Measurements from ENCODE around the gene POMT2.

POMT2 gene

DNA sequence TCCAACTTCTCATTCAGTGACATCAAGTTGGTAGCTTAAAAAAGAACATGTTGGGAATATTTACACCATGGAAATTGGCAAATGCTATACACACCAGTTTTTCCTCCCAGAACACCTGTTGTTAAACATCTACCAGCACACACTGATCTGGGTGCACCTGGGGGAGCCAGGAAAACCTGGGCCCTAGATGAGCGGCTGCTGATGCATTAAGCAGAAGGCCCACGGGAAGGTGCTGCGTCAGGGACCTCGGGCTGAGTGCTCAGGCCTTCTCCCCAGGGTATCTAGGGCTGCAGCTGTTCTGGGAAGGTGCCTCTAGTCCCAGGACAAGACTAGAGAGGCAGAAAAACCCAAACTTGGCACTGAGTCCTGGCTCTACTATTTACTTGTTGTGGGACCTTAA, 46.9 kb downstream of the POMT2 start:
- H3K4me3 ChIP-seq (ENCODE audit: low read length), result no peak overlapping the region
- DNase-seq (ENCODE audit: low read depth, low spot score), result no peak

GRCh38 chr14:77272261-77272660, 48.4 kb downstream of the POMT2 start:
- DNase-seq (ENCODE audit: low read depth, low spot score), result no peak
- no peak overlapping the region for H3K4me3 ChIP-seq (ENCODE audit: low read length)

DNA sequence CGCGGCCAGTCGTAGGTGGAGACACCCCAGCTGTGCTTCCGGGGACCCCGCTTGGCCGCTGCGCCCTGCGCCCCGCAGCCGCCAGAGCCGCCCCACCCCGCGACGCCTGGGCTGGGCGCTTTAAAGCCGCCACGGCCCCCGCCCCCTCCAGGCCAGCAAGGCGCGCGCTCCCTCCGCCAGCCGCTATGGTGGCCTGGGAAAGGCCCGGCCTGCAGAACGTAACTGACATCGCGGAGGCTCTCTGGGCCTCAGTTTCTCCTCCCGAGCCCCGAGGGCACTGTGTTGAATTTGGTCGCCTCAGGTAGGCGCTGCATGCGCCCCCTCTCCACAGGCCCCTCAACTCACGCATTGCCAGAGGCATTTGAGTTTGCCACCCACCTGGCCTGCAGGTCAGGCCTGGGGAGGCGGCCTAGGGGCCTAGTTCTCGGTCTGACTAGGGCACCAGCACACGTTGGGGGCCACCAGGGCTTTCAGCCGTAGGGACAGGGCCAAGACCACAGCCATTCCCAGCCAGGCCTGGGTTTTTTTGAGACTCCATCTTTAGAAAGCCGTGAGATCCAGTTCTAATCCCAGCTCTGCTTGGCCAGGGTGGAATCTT, 49.5 kb downstream of the POMT2 start, which contains the start of gene NGB:
TSS of gene NGB (minus strand) at position 94 of the 598 bp plus-strand sequence. CDS start 269 bp downstream, outside the sequence.
- H3K4me3 ChIP-seq (ENCODE audit: low read length), result no peak within 1 kb of the TSS
- DNase-seq (ENCODE audit: low read depth, low spot score), result no peak

- DNase-seq (ENCODE audit: low read depth, low spot score), result no peak
- H3K4me3 ChIP-seq (ENCODE audit: low read length), result no peak overlapping the region
These were observed 50.1 kb downstream of the POMT2 start for GRCh38 chr14:77270361-77271112.

- DNase-seq (ENCODE audit: low read depth, low spot score), result no peak
- no peak overlapping the region for H3K4me3 ChIP-seq (ENCODE audit: low read length)
These were observed 51.6 kb downstream of the POMT2 start for GRCh38 chr14:77268989-77269600.

- H3K4me3 ChIP-seq (ENCODE audit: low read length), result no peak overlapping the region
- DNase-seq (ENCODE audit: low read depth, low spot score), result no peak
These were observed 52.6 kb downstream of the POMT2 start for GRCh38 chr14:77267937-77268699.

DNA sequence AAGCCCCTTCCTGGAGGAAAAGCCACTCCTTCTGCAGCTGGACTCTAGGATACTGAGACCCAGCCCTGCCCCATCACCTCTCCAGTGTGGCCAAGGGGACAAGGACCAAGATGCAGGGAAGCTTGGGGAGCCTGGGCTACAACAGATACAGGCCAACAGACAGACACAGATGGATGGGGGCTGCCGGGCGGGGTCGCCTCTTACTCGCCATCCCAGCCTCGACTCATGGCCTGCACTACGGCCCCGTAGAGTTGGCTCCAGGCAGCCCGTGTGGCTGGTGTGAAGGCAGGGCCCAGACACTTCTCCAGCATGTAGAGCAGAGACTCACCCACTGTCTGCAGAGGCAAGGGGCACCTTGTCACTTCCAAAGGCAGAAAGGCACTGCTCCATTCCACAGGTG, 54.3 kb downstream of the POMT2 start:
- no peak overlapping the region for H3K4me3 ChIP-seq (ENCODE audit: low read length)
- DNase-seq (ENCODE audit: low read depth, low spot score), result no peak

DNA sequence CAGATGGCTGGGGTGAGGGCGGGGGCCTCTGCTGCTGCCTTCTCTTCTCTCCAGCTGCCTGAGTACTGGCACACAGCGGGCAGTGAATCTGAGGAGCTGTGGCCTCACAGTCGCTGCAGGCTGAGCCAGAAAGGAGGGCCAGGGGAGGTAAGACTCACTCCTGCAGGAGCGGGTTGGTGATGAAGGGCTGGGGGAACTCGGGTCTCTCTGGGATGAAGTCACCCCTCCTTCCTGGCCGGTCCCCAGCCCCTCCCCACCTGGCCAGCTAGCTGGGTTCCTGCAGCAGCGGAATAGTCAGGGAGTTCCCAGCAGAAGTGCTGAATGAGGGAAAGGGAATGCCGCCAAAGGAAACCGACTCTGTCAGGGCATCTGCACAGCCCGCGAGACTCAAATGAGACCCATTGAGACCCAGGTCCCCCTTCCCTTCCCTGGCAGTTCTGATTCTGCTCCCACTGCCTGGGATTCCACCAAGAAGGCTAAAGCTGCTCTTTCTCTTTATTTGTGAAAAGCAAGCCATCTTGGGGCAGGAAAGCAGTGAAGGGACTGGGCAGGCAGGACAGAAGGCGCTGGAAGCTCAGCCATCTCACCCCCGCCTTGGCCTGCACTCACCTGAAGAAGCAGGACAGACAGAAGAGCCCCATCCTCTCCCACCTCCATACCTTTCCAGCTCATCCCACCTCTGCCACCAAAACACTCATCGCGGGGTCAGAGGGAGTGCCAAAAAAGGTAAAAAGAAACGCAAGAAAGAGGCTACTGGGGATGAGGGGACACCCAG, 54.9 kb downstream of the POMT2 start:
- no peak for DNase-seq (ENCODE audit: low read depth, low spot score)
- no peak overlapping the region for H3K4me3 ChIP-seq (ENCODE audit: low read length)

- DNase-seq (ENCODE audit: low read depth, low spot score), result no peak
- H3K4me3 ChIP-seq (ENCODE audit: low read length), result no peak overlapping the region
These were observed 55.5 kb downstream of the POMT2 start for GRCh38 chr14:77265187-77265515.

DNA sequence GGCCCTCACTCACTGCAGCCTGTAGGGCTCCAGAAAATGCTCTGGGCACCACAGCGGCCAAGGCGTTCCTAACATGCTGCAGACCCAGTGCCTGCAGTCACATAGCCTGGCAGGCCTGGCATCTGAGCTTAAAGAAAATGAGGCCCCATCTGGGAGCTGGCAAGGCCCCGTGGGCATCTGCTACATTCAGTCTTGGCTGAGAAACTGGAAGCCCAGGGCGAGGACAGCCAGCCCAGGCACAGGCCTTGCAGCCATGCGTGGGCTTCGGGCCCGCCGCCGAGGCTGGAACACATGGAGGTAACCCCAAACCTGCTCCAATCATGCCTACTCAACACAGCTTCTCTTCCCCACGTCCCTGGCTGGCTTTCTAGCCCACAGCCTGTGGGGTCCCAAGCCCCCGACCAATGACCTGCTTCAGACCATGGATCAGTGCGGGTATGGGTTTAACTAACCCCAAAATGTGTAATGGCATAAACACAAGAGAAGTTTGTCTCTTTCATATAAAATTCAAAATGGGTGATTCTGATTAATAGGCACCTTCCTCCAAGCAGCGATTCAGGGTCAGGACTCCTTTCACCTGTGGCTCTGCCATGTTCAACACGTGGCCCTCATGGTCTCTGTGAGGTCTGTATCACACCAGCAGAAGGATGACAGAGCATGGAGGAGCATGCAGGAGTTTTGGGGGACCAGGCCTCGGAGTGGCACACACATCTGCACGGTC, 56.1 kb downstream of the POMT2 start:
- no peak for DNase-seq (ENCODE audit: low read depth, low spot score)
- H3K4me3 ChIP-seq (ENCODE audit: low read length), result no peak overlapping the region

GRCh38 chr14:77260631-77261030, 60.1 kb downstream of the POMT2 start:
- DNase-seq (ENCODE audit: low read depth, low spot score), result no peak
- H3K4me3 ChIP-seq (ENCODE audit: low read length), result no peak overlapping the region

DNA sequence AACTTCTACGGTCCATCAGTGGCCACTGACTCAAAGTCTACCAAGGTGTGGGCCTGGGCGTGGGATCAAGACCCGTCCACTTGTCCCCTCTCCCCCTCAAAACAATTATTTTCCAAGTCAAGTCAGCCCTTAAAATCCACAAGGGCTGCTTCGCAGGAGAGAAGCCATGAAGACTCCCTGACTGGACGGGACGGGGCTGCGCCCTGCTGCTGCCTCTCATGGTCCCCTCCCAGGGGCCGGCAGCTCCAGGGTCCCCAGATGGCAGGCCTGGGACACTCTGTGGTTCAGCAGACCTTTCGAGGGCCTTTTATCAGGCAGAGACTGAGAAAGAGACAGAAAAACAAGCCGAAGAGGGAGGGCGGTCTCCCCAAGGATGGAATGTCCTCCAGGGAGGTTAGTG, 60.5 kb downstream of the POMT2 start:
- H3K4me3 ChIP-seq (ENCODE audit: low read length), result no peak overlapping the region
- DNase-seq (ENCODE audit: low read depth, low spot score), result no peak

- no peak overlapping the region for H3K4me3 ChIP-seq (ENCODE audit: low read length)
- DNase-seq (ENCODE audit: low read depth, low spot score), result no peak
These were observed 61.5 kb downstream of the POMT2 start for GRCh38 chr14:77259025-77259715.

GRCh38 chr14:77258566-77258965, 62.1 kb downstream of the POMT2 start:
- H3K4me3 ChIP-seq (ENCODE audit: low read length), result no peak overlapping the region
- DNase-seq (ENCODE audit: low read depth, low spot score), result no peak

GRCh38 chr14:77257700-77258099, 63.0 kb downstream of the POMT2 start:
- DNase-seq (ENCODE audit: low read depth, low spot score), result no peak
- H3K4me3 ChIP-seq (ENCODE audit: low read length), result no peak overlapping the region

DNA sequence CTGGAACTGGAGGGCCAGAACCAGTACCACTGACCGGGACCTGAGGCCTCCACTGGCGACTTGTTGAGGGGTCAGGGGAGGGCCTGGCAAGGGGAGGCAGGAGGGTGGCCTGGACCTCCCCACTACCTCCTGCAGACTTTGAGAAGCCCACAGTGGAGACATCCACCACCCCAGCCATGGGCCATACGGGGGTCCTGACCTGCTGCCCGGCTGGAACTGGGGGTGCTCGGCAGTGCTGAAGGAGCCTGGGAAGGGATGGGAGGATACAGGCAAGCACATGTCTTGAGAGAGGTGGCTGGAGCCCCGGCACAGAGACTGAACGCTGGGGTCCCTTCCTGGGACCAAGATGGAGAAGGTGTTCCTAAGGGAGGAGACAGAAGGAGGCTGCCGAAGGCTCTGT, 64.0 kb downstream of the POMT2 start:
- H3K4me3 ChIP-seq (ENCODE audit: low read length), result no peak overlapping the region
- DNase-seq (ENCODE audit: low read depth, low spot score), result no peak

DNA sequence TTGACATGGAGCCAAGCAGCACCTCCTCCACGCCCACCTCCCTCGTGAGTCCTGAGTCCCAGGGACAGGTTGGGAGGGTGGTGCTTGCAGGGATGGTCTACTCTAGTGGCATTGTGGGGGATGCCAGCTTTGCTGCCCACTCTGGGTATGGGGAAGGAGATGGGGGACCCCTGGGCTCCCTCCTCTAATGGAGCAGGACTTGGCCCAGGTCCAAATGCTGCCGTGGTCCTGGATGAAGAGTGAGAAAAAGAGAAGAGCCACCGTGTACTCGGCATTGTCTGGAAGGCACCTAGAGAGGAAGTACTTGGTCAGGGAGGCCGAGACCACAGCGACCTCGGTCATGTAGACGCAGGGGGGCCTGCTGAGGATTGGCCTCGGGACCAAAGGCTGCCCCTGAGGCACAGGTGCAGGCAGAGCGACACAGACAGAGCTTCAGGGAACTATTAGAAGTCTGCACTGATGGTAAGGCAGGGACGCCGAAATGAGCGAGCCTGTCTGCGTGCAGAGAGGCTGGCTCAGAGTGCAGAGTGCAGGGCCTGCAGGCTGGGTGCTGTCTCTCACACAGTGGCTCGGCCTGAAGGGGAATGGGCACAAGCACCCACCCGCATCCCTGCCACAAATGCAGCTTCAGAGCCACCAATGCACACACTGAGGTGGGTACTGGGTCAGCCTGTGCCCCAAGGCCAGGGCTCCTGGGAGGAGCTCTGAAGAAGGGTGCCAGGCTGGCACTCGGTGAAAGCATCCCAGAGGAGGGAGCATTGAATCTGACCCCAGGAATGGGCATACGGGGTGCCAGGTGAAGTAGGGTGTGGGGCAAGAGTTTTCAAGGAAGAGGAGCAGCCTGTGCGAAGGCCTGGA, 67.1 kb downstream of the POMT2 start:
- DNase-seq (ENCODE audit: low read depth, low spot score), result no peak
- H3K4me3 ChIP-seq (ENCODE audit: low read length), result no peak overlapping the region
